Measurements from ENCODE around the gene KRTAP10-11. TPM values are rescaled to one million over a fixed set of nuclear protein-coding genes. Genes with fewer than 3 reads are reported as not detected.
"Not testable (repeated sequence)": the region's sequence is repeated elsewhere in the genome, so short reads cannot be mapped to it uniquely, and the experiment has no call there.

KRTAP10-11 gene
- total RNA-seq, 2 experiments from 2014 or later: not detected

DNA sequence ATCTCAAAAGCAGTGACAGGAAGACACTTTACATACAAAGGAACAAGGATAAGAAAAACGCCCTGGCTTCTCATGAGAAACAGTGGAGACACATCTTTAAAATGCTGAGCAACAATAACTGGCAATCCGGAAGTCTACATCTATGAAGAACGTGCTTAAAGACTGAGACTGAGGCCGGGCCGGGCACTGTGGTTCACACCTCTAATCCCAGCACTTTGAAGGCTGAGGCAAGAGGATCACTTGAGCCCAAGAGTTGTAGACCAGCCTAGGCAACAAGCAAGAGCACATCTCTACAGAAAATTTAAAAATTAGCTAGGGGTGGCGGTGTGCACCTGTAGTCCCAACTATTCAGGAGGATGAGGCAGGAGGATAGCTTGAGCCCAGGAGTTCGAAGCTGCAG is 37.9 kb downstream of the KRTAP10-11 start:
- TF ChIP-seq EZH2phosphoT487 (IDR thresholded peaks at IDR 0.05; ENCODE audit: borderline replicate concordance, low read depth, low read length): no peak
- TF ChIP-seq, protein P1, sequence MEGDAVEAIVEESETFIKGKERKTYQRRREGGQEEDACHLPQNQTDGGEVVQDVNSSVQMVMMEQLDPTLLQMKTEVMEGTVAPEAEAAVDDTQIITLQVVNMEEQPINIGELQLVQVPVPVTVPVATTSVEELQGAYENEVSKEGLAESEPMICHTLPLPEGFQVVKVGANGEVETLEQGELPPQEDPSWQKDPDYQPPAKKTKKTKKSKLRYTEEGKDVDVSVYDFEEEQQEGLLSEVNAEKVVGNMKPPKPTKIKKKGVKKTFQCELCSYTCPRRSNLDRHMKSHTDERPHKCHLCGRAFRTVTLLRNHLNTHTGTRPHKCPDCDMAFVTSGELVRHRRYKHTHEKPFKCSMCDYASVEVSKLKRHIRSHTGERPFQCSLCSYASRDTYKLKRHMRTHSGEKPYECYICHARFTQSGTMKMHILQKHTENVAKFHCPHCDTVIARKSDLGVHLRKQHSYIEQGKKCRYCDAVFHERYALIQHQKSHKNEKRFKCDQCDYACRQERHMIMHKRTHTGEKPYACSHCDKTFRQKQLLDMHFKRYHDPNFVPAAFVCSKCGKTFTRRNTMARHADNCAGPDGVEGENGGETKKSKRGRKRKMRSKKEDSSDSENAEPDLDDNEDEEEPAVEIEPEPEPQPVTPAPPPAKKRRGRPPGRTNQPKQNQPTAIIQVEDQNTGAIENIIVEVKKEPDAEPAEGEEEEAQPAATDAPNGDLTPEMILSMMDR (conservative IDR thresholded peaks at IDR 0.05; ENCODE audit: low read length): no peak
- no TSS peak for BruUV-seq (replicated peaks)
- CTCF ChIA-PET (ENCODE audit: unreplicated experiment): no interaction called here
- Histone ChIP-seq H3K4me1 (ENCODE audit: insufficient read depth, low read length, poor library complexity, severe bottlenecking) (no peaks in the 10 kb centered on the region), H3K27ac (ENCODE audit: low read depth, low read length, poor library complexity, severe bottlenecking) (no peak overlapping the region), H3K4me2 (ENCODE audit: low read length) (no peak overlapping the region), H3K9me3 (ENCODE audit: low read length) (no peaks in the 10 kb centered on the region), H2AFZ (ENCODE audit: low read length) (no peak overlapping the region), H3K4me3 (ENCODE audit: low read depth, low read length, poor library complexity, severe bottlenecking) (no peak overlapping the region), H3K36me3 (ENCODE audit: insufficient read depth, low read length) (no peaks in the 10 kb centered on the region), H4K20me1 (ENCODE audit: insufficient read depth, low read length) (no peaks in the 10 kb centered on the region), H3K9me2 (ENCODE audit: insufficient read depth, low read length) (no peaks in the 10 kb centered on the region), H3K79me2 (ENCODE audit: insufficient read depth, low read depth, low read length) (no peaks in the 10 kb centered on the region)
- POLR2A ChIA-PET: no interaction called here
- DNase-seq (ENCODE audit: low spot score): no peak
- intact Hi-C loops (cut with micrococcal nuclease; ENCODE audit: unreplicated experiment): no loop called here

DNA sequence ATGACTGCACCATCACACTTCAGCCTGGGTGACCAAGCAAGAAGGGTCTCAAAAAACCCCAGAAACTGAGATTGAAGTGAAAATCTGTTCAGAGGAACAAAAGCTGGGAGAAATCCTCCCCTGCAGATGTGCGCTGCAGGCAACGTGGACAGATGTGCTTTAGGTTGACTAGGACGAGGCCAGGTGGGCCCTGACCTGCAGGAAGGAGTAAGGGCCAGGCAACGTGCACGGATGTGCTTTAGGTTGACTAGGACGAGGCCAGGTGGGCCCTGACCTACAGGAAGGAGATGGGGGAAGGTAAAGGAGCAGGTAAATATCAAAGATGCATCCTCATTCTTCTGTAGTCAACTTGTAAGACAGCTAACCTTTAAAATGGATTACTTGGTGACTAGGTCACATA is 38.3 kb downstream of the KRTAP10-11 start:
- TF ChIP-seq, protein P1 (conservative IDR thresholded peaks at IDR 0.05; ENCODE audit: low read length): no peak
- no peak for TF ChIP-seq EZH2phosphoT487 (IDR thresholded peaks at IDR 0.05; ENCODE audit: borderline replicate concordance, low read depth, low read length)
- Histone ChIP-seq H3K4me1 (ENCODE audit: insufficient read depth, low read length, poor library complexity, severe bottlenecking) (no peaks in the 10 kb centered on the region), H2AFZ (ENCODE audit: low read length) (no peak overlapping the region), H3K79me2 (ENCODE audit: insufficient read depth, low read depth, low read length) (no peaks in the 10 kb centered on the region), H3K36me3 (ENCODE audit: insufficient read depth, low read length) (no peaks in the 10 kb centered on the region), H3K27ac (ENCODE audit: low read depth, low read length, poor library complexity, severe bottlenecking) (no peak overlapping the region), H3K9me3 (ENCODE audit: low read length) (no peaks in the 10 kb centered on the region), H3K9me2 (ENCODE audit: insufficient read depth, low read length) (no peaks in the 10 kb centered on the region), H4K20me1 (ENCODE audit: insufficient read depth, low read length) (no peaks in the 10 kb centered on the region), H3K4me2 (ENCODE audit: low read length) (no peak overlapping the region), H3K4me3 (ENCODE audit: low read depth, low read length, poor library complexity, severe bottlenecking) (no peak overlapping the region)
- ChIA-PET CTCF (ENCODE audit: unreplicated experiment) (no interaction called here), POLR2A (no interaction called here)
- BruUV-seq (replicated peaks): no TSS peak
- no peak for DNase-seq (ENCODE audit: low spot score)
- intact Hi-C loops (cut with micrococcal nuclease; ENCODE audit: unreplicated experiment): no loop called here

- H4K20me1 ChIP-seq (ENCODE audit: insufficient read depth, low read length); H3K4me3 ChIP-seq (ENCODE audit: low read depth, low read length, poor library complexity, severe bottlenecking); H3K4me2 ChIP-seq (ENCODE audit: low read length); H3K27ac ChIP-seq (ENCODE audit: low read depth, low read length, poor library complexity, severe bottlenecking); BruUV-seq (replicated peaks); H3K4me1 ChIP-seq (ENCODE audit: insufficient read depth, low read length, poor library complexity, severe bottlenecking); H3K9me3 ChIP-seq (ENCODE audit: low read length); POLR2A ChIA-PET; H3K36me3 ChIP-seq (ENCODE audit: insufficient read depth, low read length); H3K9me2 ChIP-seq (ENCODE audit: insufficient read depth, low read length); intact Hi-C loops (cut with micrococcal nuclease; ENCODE audit: unreplicated experiment); CTCF ChIA-PET (ENCODE audit: unreplicated experiment); H2AFZ ChIP-seq (ENCODE audit: low read length); DNase-seq (ENCODE audit: low spot score); H3K79me2 ChIP-seq (ENCODE audit: insufficient read depth, low read depth, low read length): not testable (repeated sequence)
Observed at GRCh38 chr21:44685050-44685449, 38.8 kb downstream of the KRTAP10-11 start.
